HepG2 (cell line): Measurements from ENCODE around the gene SLC18A3. TPM values are rescaled to one million over a fixed set of nuclear protein-coding genes. Genes with fewer than 3 reads are reported as not detected.

ENCODE experiments used
- ATAC-seq: fragments of 200-7000 bp; cut with Tn5 transposase; 3 replicates; pipeline ENCODE4 v1.9.1; 2020; ENCODE audit warnings: mild to moderate bottlenecking, moderate library complexity
- BruUV-seq: library from RNA; stranded (reverse); fragments of 400-500 nt; replicated peaks from 2 replicates; lab custom pipeline; 2021; lab: Mats Ljungman, UMichigan
- CTCF ChIA-PET: fragments of 300-600 bp; formaldehyde crosslinking; extraction: SDS; loops from one replicate; lab custom pipeline; 2021; ENCODE audit warnings: low total read pairs, inconsistent platforms, low intra/inter-chr PET ratio; lab: Yijun Ruan, JAX
- POLR2A ChIA-PET: fragments of 350-600 bp; sonication (Branson Sonifier 250); formaldehyde crosslinking; loops from one replicate; lab custom pipeline; 2020; ENCODE audit warnings: antibody characterized with exemption, inconsistent platforms; lab: Yijun Ruan, JAX
- DNase-seq: peaks from one replicate; pipeline ENCODE4 v3.0.0-alpha.2; 2015; ENCODE audit warnings: low spot score
- FAIRE-seq: peaks from 3 replicates; lab custom pipeline; 2011; peaks lifted over from hg19 to GRCh38; lab: Jason Lieb, UNC
- H2AFZ ChIP-seq: one replicate; pipeline ENCODE4 v1.6.1; 2011; ENCODE audit warnings: low read length, inconsistent platforms
- H3K27ac ChIP-seq: fragments of 300-600 bp; 3 replicates; pipeline ENCODE4 v1.8.0; 2011; ENCODE audit warnings: mixed run types, mild to moderate bottlenecking, mixed read lengths, low read length, inconsistent platforms; ENCODE audit not compliant: insufficient read depth; ENCODE audit errors: extremely low read length
- H3K27me3 ChIP-seq, 2 experiments: fragments of 200-600 bp in 1 of 2; 2 replicates in 1 of 2; 3 replicates in 1 of 2; pipeline versions ENCODE4 v1.6.0 to v1.8.0; 2011; ENCODE audit warnings: low read length in 2 of 2, mild to moderate bottlenecking in 2 of 2, moderate library complexity in 2 of 2, inconsistent platforms in 1 of 2; ENCODE audit not compliant: insufficient read depth in 2 of 2, control insufficient read depth in 1 of 2
- H3K36me3 ChIP-seq, 2 experiments: fragments of 200-600 bp in 1 of 2; replicated peaks in 1 of 2; 2 replicates in 1 of 2; 3 replicates in 1 of 2; pipeline versions ENCODE4 v1.5.1 to v1.8.0; 2011; ENCODE audit warnings: low read length in 2 of 2, inconsistent platforms in 1 of 2; ENCODE audit not compliant: insufficient read depth in 2 of 2, control insufficient read depth in 1 of 2
- H3K4me1 ChIP-seq: 2 replicates; pipeline ENCODE4 v1.5.1; 2012; ENCODE audit warnings: low read length, inconsistent platforms; ENCODE audit not compliant: insufficient read depth
- H3K4me2 ChIP-seq: 2 replicates; pipeline ENCODE4 v1.6.0; 2011; ENCODE audit warnings: low read depth, low read length, inconsistent platforms
- H3K4me3 ChIP-seq, 3 experiments: fragments of 200-600 bp in 1 of 3; sonication (generic), shearing (Covaris generic) in 1 of 3; replicated peaks in 1 of 3; 2 replicates each; pipeline ENCODE4 v1.5.1; 2011 to 2016; ENCODE audit warnings: low read length in 3 of 3, inconsistent platforms in 2 of 3, low read depth in 2 of 3, mild to moderate bottlenecking in 2 of 3, control low read depth in 1 of 3, mixed read lengths in 1 of 3; ENCODE audit not compliant: insufficient read depth in 1 of 3
- H3K79me2 ChIP-seq: one replicate; pipeline ENCODE4 v1.6.1; 2011; ENCODE audit warnings: low read length, inconsistent platforms; ENCODE audit not compliant: insufficient read depth
- H3K9ac ChIP-seq: 2 replicates; pipeline ENCODE4 v1.6.0; 2011; ENCODE audit warnings: mild to moderate bottlenecking, low read depth, low read length, inconsistent platforms; ENCODE audit not compliant: insufficient read depth
- H3K9me3 ChIP-seq: 2 replicates; pipeline ENCODE4 v1.5.1; 2012; ENCODE audit warnings: mild to moderate bottlenecking, low read length
- H4K20me1 ChIP-seq: 2 replicates; pipeline ENCODE4 v1.6.0; 2011; ENCODE audit warnings: inconsistent platforms, mild to moderate bottlenecking, low read length, moderate library complexity; ENCODE audit not compliant: insufficient read depth
- FOXP1 ChIP-seq, 2 experiments: fragments of 450-650 bp in 1 of 2; IDR thresholded peaks; 2 replicates each; pipeline ENCODE4 v1.6.1; 2017 to 2018; ENCODE audit warnings: antibody characterized with exemption in 1 of 2
- SAFB2 ChIP-seq: sonication (generic); formaldehyde crosslinking; IDR thresholded peaks from 2 replicates; pipeline ENCODE4 v1.5.1; 2020; ENCODE audit warnings: missing genetic modification reagents, low read depth, mild to moderate bottlenecking, borderline replicate concordance
- STAG1 ChIP-seq: sonication (generic); formaldehyde crosslinking; IDR thresholded peaks from 2 replicates; pipeline ENCODE4 v1.4.0; 2020; ENCODE audit warnings: missing genetic modification reagents
- ZNF768 ChIP-seq: sonication (generic); formaldehyde crosslinking; IDR thresholded peaks from 2 replicates; pipeline ENCODE4 v1.4.0; 2020; ENCODE audit warnings: missing genetic modification reagents
- WGBS: methylation state at CpG from one replicate; pipeline ENCODE4 v1.1.6; 2017; ENCODE audit warnings: low lambda C conversion rate; 5-methylcytosine and 5-hydroxymethylcytosine counted together
- in situ Hi-C: cut with HindIII; loops from 2 replicates; pipeline ENCODE4 v1.10.0; 2017; ENCODE audit warnings: low pct_unique_long_range_greater_than_20kb; ENCODE audit not compliant: extremely low pct_ligation_motif_present
- intact Hi-C: fragments of 100-400 bp; cut with micrococcal nuclease; formaldehyde crosslinking; loops from one replicate; pipeline ENCODE4 v1.10.0; 2022; ENCODE audit not compliant: unreplicated experiment
- polyA plus RNA-seq, 8 experiments: library from polyadenylated mRNA; depleted of rRNA in 3 of 8; stranded (reverse) in 7 of 8; unstranded in 1 of 8; fragments of >200 nt; fragmentation: Illumina TruSeq in 4 of 8; extraction: Trizol in 4 of 8; gene quantifications; 2 replicates each; pipeline versions ENCODE4 v1.2.1 to v1.2.3, GENCODE V29; 2011 to 2016; ENCODE audit warnings: low read depth in 4 of 8, missing spikeins in 1 of 8, mixed read lengths in 1 of 8; ENCODE audit not compliant: insufficient read depth in 1 of 8
- total RNA-seq, 5 experiments: library from RNA; depleted of rRNA; stranded (reverse); fragments of >200 nt; fragmentation: Illumina TruSeq; extraction: Trizol; gene quantifications; 2 replicates each; pipeline ENCODE4 v1.2.3, GENCODE V29; 2016; ENCODE audit warnings: low read depth in 1 of 5

Gene SLC18A3
- total and polyA plus RNA-seq, 2 of the 13 experiments (the other 11 are each of a cell fraction or from before 2014, with no cell fraction given) = not detected

DNA sequence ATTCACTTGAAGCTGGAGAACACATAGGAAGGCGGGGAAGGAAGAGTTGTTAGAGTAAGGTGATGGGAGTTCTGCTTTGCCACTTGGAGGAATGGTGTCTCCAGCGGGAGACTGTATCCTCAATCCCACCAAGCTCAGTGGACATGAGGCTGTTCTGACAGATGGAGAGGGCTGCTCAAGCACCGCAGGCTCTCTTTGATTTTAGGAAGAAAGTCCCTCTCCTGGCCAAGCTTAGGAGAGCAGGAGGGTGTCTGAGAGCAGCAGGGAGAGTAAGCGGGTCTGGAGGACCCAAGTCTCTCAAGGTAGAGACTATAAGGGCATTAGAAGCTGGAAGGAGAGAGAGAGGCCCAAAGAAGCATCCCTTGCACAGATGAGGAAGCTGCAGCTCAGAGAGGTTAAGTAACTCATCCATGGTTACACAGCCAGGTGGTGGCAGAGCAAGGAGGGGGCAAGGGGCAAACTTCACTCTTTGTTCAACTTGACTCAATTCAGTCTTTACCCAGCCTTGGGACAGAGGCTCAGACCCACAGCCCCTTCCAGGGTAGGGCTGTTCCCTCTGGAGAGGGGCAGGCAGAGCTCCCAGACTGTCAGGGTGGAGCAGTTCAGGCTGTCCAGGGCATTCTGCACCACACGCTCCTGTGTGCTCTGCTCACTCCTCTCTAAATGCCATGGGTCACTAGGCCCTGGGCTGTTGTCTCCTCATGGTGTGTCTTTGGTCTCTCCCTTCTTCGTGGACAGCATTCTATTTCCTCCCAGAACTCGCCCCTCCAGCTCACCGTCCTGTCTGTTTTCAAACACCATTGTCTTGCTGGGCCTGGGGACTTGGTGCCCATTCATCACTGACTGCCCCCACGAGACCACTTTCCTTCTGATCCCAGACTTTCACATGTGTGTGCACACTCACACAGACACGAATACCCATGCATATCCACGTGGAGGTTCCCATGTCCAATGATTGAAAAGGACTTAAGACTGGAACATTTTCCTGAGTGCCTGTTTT is 12.6 kb downstream of the SLC18A3 start:
- H4K20me1 ChIP-seq = no peaks in the 10 kb centered on the region; the same call in 1 of the 2 replicates
- H3K27ac ChIP-seq = no peak overlapping the region
- H3K9ac ChIP-seq = no peak overlapping the region
- no peak overlapping the region for H3K4me2 ChIP-seq
- no peaks in the 10 kb centered on the region for H3K36me3 ChIP-seq
- DNase-seq (no peak), ATAC-seq (no peak)
- no peaks in the 10 kb centered on the region for H3K9me3 ChIP-seq
- ChIA-PET POLR2A (no interaction called here), CTCF (no interaction called here)
- no peaks in the 10 kb centered on the region for H3K79me2 ChIP-seq
- peaks cover 4 to 27% of the 10 kb centered on the region in 2 experiments; a peak in 4 of 5 replicates for H3K27me3 ChIP-seq
- in situ Hi-C loops = no loop called here
- WGBS = 5% methylated on average over 11 of the region's 11 CpGs
- H3K4me3 ChIP-seq = no peak overlapping the region
- no peaks in the 10 kb centered on the region for H3K4me1 ChIP-seq
- BruUV-seq = no TSS peak
- intact Hi-C loops = no loop called here
- TF ChIP-seq SAFB2 (CRISPR knock-in tag) = no peak
- 0 out of 2 replicates have a peak, but pooled peaks have one; percentile 28 for TF ChIP-seq ZNF768 (CRISPR knock-in tag)
- TF ChIP-seq, all 625 proteins: peak for 1
- no peak overlapping the region for H2AFZ ChIP-seq
- FAIRE-seq = no peak

DNA sequence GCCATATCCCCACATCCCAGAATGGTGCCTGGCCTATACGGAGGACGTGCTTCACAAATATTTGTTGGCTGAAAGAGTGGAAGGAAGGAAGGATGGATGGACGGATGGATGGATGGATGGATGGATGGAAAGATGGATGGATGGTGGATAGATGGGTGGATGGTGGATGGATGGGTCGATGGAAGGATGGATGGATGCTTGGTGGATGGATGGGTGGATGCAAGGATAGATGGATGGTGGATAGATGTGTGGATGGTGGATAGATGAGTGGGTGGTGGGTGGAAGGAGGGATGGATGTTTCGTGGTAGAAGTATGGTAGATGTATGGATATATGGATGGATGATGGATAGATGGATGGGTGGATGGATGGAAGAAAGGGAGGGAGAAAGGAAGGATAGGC is 14.5 kb downstream of the SLC18A3 start:
- no peak for FAIRE-seq
- Histone ChIP-seq H3K9me3 (no peaks in the 10 kb centered on the region), H3K79me2 (no peaks in the 10 kb centered on the region), H3K27ac (no peak overlapping the region), H3K4me1 (no peaks in the 10 kb centered on the region), H3K4me2 (no peak overlapping the region), H2AFZ (no peak overlapping the region), H4K20me1 (no peaks in the 10 kb centered on the region), H3K27me3 (peaks cover 4 to 18% of the 10 kb centered on the region in 2 experiments; a peak in 4 of 5 replicates), H3K9ac (no peak overlapping the region), H3K4me3 (no peak overlapping the region), H3K36me3 (no peaks in the 10 kb centered on the region)
- 2% methylated on average over 5 of the region's 5 CpGs for WGBS
- ChIA-PET CTCF (no interaction called here), POLR2A (no interaction called here)
- intact Hi-C loops (no loop called here), in situ Hi-C loops (no loop called here)
- no peak for ATAC-seq
- TF ChIP-seq STAG1 (CRISPR knock-in tag) = no peak
- TF ChIP-seq FOXP1 (IDR thresholded peaks at IDR 0.05) = 0 out of 2 replicates have a peak, but pooled peaks have one; percentile 10
- TF ChIP-seq FOXP1 (CRISPR knock-in tag; IDR thresholded peaks at IDR 0.05) = no peak
- BruUV-seq = no TSS peak
- DNase-seq = no peak
